CD4-positive, alpha-beta memory T cell (primary cell): ENCODE results near the gene COL23A1. TPM values are rescaled to one million over a fixed set of nuclear protein-coding genes. Genes with fewer than 3 reads are reported as not detected.

Experiments
- CTCF ChIA-PET: fragments of 350-600 bp; sonication (Branson Sonifier 250); formaldehyde crosslinking; loops from one replicate; lab custom pipeline; 2021; ENCODE audit warnings: inconsistent platforms; ENCODE audit not compliant: partially characterized antibody; lab: Charles Lee
- POLR2A ChIA-PET: fragments of 350-600 bp; sonication (Branson Sonifier 250); formaldehyde crosslinking; loops from one replicate; lab custom pipeline; 2021; ENCODE audit not compliant: partially characterized antibody; lab: Charles Lee
- DNase-seq, 5 donors: peaks; one replicate each; pipeline versions ENCODE4 v3.0.0 to v3.0.0-alpha.2; 2020 to 2022; ENCODE audit warnings: mixed read lengths in 1 of 5
- H3K27ac ChIP-seq: one replicate; pipeline ENCODE4 v1.7.0; 2013; ENCODE audit warnings: low read depth, low read length
- H3K27me3 ChIP-seq: 2 replicates; pipeline ENCODE4 v1.7.0; 2013; ENCODE audit warnings: mild to moderate bottlenecking, low read length, moderate library complexity; ENCODE audit not compliant: insufficient read depth
- H3K36me3 ChIP-seq: 2 replicates; pipeline ENCODE4 v1.7.0; 2013; ENCODE audit warnings: mild to moderate bottlenecking, low read length, moderate library complexity; ENCODE audit not compliant: insufficient read depth
- H3K4me1 ChIP-seq: 2 replicates; pipeline ENCODE4 v1.7.0; 2013; ENCODE audit warnings: mild to moderate bottlenecking, low read length, moderate library complexity; ENCODE audit not compliant: insufficient read depth
- H3K4me3 ChIP-seq, 2 donors: one replicate each; pipeline ENCODE4 v1.7.0; 2013; ENCODE audit warnings: low read length in 2 of 2, mild to moderate bottlenecking in 1 of 2
- H3K9me3 ChIP-seq, 2 donors: one replicate each; pipeline ENCODE4 v1.7.0; 2013; ENCODE audit warnings: low read length in 2 of 2, control low read depth in 1 of 2; ENCODE audit not compliant: control insufficient read depth in 1 of 2
- H3K27ac Mint-ChIP-seq, 7 donors: one replicate each; pipeline ENCODE4 v1.8.0; 2020 to 2021; ENCODE audit warnings: mixed read lengths in 7 of 7, mild to moderate bottlenecking in 6 of 7, inconsistent platforms in 3 of 7, moderate library complexity in 3 of 7
- H3K27me3 Mint-ChIP-seq, 2 donors: one replicate each; pipeline ENCODE4 v1.8.0; 2020 to 2021; ENCODE audit warnings: mixed read lengths in 2 of 2
- H3K36me3 Mint-ChIP-seq, 2 donors: one replicate each; pipeline ENCODE4 v1.8.0; 2020 to 2021; ENCODE audit warnings: mixed read lengths in 2 of 2, inconsistent platforms in 1 of 2, mild to moderate bottlenecking in 1 of 2
- H3K4me1 Mint-ChIP-seq, 4 donors: one replicate each; pipeline ENCODE4 v1.8.0; 2020 to 2021; ENCODE audit warnings: mixed read lengths in 4 of 4, mild to moderate bottlenecking in 1 of 4
- H3K4me3 Mint-ChIP-seq, 8 donors: one replicate each; pipeline ENCODE4 v1.8.0; 2020 to 2021; ENCODE audit warnings: mixed read lengths in 8 of 8, mild to moderate bottlenecking in 7 of 8, moderate library complexity in 6 of 8, inconsistent platforms in 3 of 8
- H3K9me3 Mint-ChIP-seq, 8 donors: one replicate each; pipeline ENCODE4 v1.8.0; 2020 to 2021; ENCODE audit warnings: mixed read lengths in 8 of 8, mild to moderate bottlenecking in 5 of 8, inconsistent platforms in 3 of 8, moderate library complexity in 1 of 8
- intact Hi-C: fragments of 100-400 bp; cut with micrococcal nuclease; formaldehyde crosslinking; loops from one replicate; pipeline ENCODE4 v1.15.1; 2023
- polyA plus RNA-seq, 2 donors: library from polyadenylated mRNA; unstranded; fragments of 300-500 nt; fragmentation: Illumina TruSeq; gene quantifications; one replicate each; pipeline ENCODE4 v1.2.3, GENCODE V29; 2021
- total RNA-seq, 2 experiments: library from RNA; stranded (reverse); gene quantifications; one replicate each; pipeline ENCODE4 v1.2.3, GENCODE V29; 2021

Gene COL23A1
- total and polyA plus RNA-seq, 4 experiments from 2014 or later: 0.17 to 0.25 TPM; not detected in 2

GRCh38 chr5:178464431-178465048 lies 125.7 kb downstream of the COL23A1 start:
- DNase-seq: no peak
- H3K27me3 ChIP-seq: no peaks in the 10 kb centered on the region
- Mint-ChIP-seq H3K4me1 (no peaks in the 10 kb centered on the region), H3K27ac (no peak overlapping the region), H3K4me3 (no peak overlapping the region), H3K27me3 (peaks cover 4 to 12% of the 10 kb centered on the region in 2 donors), H3K36me3 (no peaks in the 10 kb centered on the region), H3K9me3 (no peaks in the 10 kb centered on the region)
- no peak overlapping the region for H3K4me3 ChIP-seq
- ChIA-PET CTCF (no interaction called here), POLR2A (no interaction called here)
- intact Hi-C loops: loop anchor here (5.0 kb wide), 1 partner anchor 88 kb away; no protein-coding TSS in a partner anchor
- no peaks in the 10 kb centered on the region for H3K9me3 ChIP-seq
- H3K36me3 ChIP-seq: no peaks in the 10 kb centered on the region
- H3K27ac ChIP-seq: no peak overlapping the region
- H3K4me1 ChIP-seq: no peaks in the 10 kb centered on the region

GRCh38 chr5:178463321-178464155 lies 126.7 kb downstream of the COL23A1 start:
- Mint-ChIP-seq H3K4me1 (no peaks in the 10 kb centered on the region), H3K27ac (no peak overlapping the region), H3K36me3 (no peaks in the 10 kb centered on the region), H3K27me3 (peaks cover 4 to 5% of the 10 kb centered on the region in 2 donors), H3K4me3 (no peak overlapping the region), H3K9me3 (no peaks in the 10 kb centered on the region)
- intact Hi-C loops: loop anchor here (5.0 kb wide), 1 partner anchor 89 kb away; no protein-coding TSS in a partner anchor
- no peaks in the 10 kb centered on the region for H3K9me3 ChIP-seq
- POLR2A ChIA-PET: no interaction called here
- no peaks in the 10 kb centered on the region for H3K27me3 ChIP-seq
- no peak overlapping the region for H3K27ac ChIP-seq
- no peaks in the 10 kb centered on the region for H3K4me1 ChIP-seq
- no peak overlapping the region for H3K4me3 ChIP-seq
- DNase-seq: no peak
- H3K36me3 ChIP-seq: no peaks in the 10 kb centered on the region
- CTCF ChIA-PET: no interaction called here

- H3K4me1 ChIP-seq: no peaks in the 10 kb centered on the region
- no peaks in the 10 kb centered on the region for H3K9me3 Mint-ChIP-seq
- no peak for DNase-seq
- peaks cover 4 to 5% of the 10 kb centered on the region in 2 donors for H3K27me3 Mint-ChIP-seq
- no peaks in the 10 kb centered on the region for H3K9me3 ChIP-seq
- H3K4me3 ChIP-seq: no peak overlapping the region
- H3K27ac Mint-ChIP-seq: no peak overlapping the region
- H3K4me1 Mint-ChIP-seq: no peaks in the 10 kb centered on the region
- no peaks in the 10 kb centered on the region for H3K36me3 ChIP-seq
- intact Hi-C loops: loop anchor here (5.0 kb wide), 1 partner anchor 89 kb away; no protein-coding TSS in a partner anchor
- ChIA-PET POLR2A (no interaction called here), CTCF (interaction anchor here (1.6 kb wide), 1 partner anchor 9 kb away, joined by 5 read pairs; no protein-coding TSS in a partner anchor)
- no peaks in the 10 kb centered on the region for H3K27me3 ChIP-seq
- H3K27ac ChIP-seq: no peak overlapping the region
- no peak overlapping the region for H3K4me3 Mint-ChIP-seq
- no peaks in the 10 kb centered on the region for H3K36me3 Mint-ChIP-seq
Observed at GRCh38 chr5:178462816-178463215, 127.4 kb downstream of the COL23A1 start.

GRCh38 chr5:178462076-178462475 lies 128.1 kb downstream of the COL23A1 start:
- H3K9me3 ChIP-seq: no peaks in the 10 kb centered on the region
- H3K27ac Mint-ChIP-seq: no peak overlapping the region
- no peak overlapping the region for H3K4me3 ChIP-seq
- intact Hi-C loops: loop anchor here (5.0 kb wide), 1 partner anchor 90 kb away; no protein-coding TSS in a partner anchor
- H3K4me3 Mint-ChIP-seq: no peak overlapping the region
- H3K4me1 ChIP-seq: no peaks in the 10 kb centered on the region
- H3K36me3 Mint-ChIP-seq: no peaks in the 10 kb centered on the region
- H3K4me1 Mint-ChIP-seq: no peaks in the 10 kb centered on the region
- POLR2A ChIA-PET: no interaction called here
- DNase-seq: no peak
- H3K36me3 ChIP-seq: no peaks in the 10 kb centered on the region
- H3K9me3 Mint-ChIP-seq: no peaks in the 10 kb centered on the region
- CTCF ChIA-PET: interaction anchor here (1.1 to 1.9 kb wide), 3 partner anchors 10 to 90 kb away, joined by 5 to 9 read pairs (median 7); no protein-coding TSS in a partner anchor
- peaks cover 4% of the 10 kb centered on the region in 2 donors for H3K27me3 Mint-ChIP-seq
- H3K27me3 ChIP-seq: no peaks in the 10 kb centered on the region
- H3K27ac ChIP-seq: no peak overlapping the region

- POLR2A ChIA-PET: no interaction called here
- no peaks in the 10 kb centered on the region for H3K27me3 ChIP-seq
Observed at GRCh38 chr5:178461004-178461730, 129.0 kb downstream of the COL23A1 start.

GRCh38 chr5:178460598-178460997 lies 129.6 kb downstream of the COL23A1 start:
- Histone ChIP-seq H3K27ac (no peak overlapping the region), H3K9me3 (no peaks in the 10 kb centered on the region), H3K27me3 (no peaks in the 10 kb centered on the region), H3K4me1 (no peaks in the 10 kb centered on the region), H3K36me3 (no peaks in the 10 kb centered on the region), H3K4me3 (no peak overlapping the region)
- Mint-ChIP-seq H3K4me3 (no peak overlapping the region), H3K9me3 (no peaks in the 10 kb centered on the region), H3K36me3 (no peaks in the 10 kb centered on the region), H3K4me1 (no peaks in the 10 kb centered on the region), H3K27me3 (peaks cover 4 to 6% of the 10 kb centered on the region in 2 donors), H3K27ac (no peak overlapping the region)
- ChIA-PET CTCF (interaction anchor here (1.0 to 1.9 kb wide), 4 partner anchors 8 to 90 kb away, joined by 3 to 9 read pairs (median 4); no protein-coding TSS in a partner anchor), POLR2A (no interaction called here)
- no peak for DNase-seq
- intact Hi-C loops: loop anchor here (5.0 kb wide), 1 partner anchor 92 kb away; no protein-coding TSS in a partner anchor

More at GRCh38 chr5:178461004-178461730, 129.0 kb downstream of the COL23A1 start:
- no peaks in the 10 kb centered on the region for H3K4me1 Mint-ChIP-seq
- H3K36me3 ChIP-seq: no peaks in the 10 kb centered on the region
- peak in 3 of 5 donors; percentile 7 to 12 (median 7) for DNase-seq
- no peak overlapping the region for H3K4me3 ChIP-seq
- no peaks in the 10 kb centered on the region for H3K9me3 Mint-ChIP-seq
- H3K36me3 Mint-ChIP-seq: no peaks in the 10 kb centered on the region
- no peaks in the 10 kb centered on the region for H3K4me1 ChIP-seq
- intact Hi-C loops: loop anchor here (5.0 kb wide), 1 partner anchor 91 kb away; no protein-coding TSS in a partner anchor
- H3K27ac Mint-ChIP-seq: no peak overlapping the region
- H3K4me3 Mint-ChIP-seq: no peak overlapping the region
- CTCF ChIA-PET: interaction anchor here (0.8 to 1.9 kb wide), 9 partner anchors 9 to 1032 kb away, joined by 3 to 9 read pairs (median 3); no protein-coding TSS in a partner anchor
- H3K9me3 ChIP-seq: no peaks in the 10 kb centered on the region
- peaks cover 4% of the 10 kb centered on the region in 2 donors for H3K27me3 Mint-ChIP-seq
- H3K27ac ChIP-seq: no peak overlapping the region
